ENCODE measurements around the gene SV2B. TPM values are rescaled to one million over a fixed set of nuclear protein-coding genes. Genes with fewer than 3 reads are reported as not detected.

Gene SV2B
- polyA plus RNA-seq, 1 donor (not counting 4 experiments of a cell fraction or from before 2014, with no cell fraction given) = 0.04 TPM

GRCh38 chr15:91329914-91330313 is 229.9 kb downstream of the SV2B start:
- H3K27ac ChIP-seq (ENCODE audit: control insufficient read depth, insufficient read depth, low read length) = no peak overlapping the region
- H3K36me3 ChIP-seq (ENCODE audit: control insufficient read depth in 2 of 2, extremely low read depth in 1 of 2, insufficient read depth in 2 of 2, low read length in 2 of 2) = no peaks in the 10 kb centered on the region
- H2AFZ ChIP-seq (ENCODE audit: control insufficient read depth, low read length) = no peak overlapping the region
- H3K4me2 ChIP-seq (ENCODE audit: control insufficient read depth, extremely low read depth, insufficient read depth, low read depth, low read length) = no peak overlapping the region
- H3K9me1 ChIP-seq (ENCODE audit: control insufficient read depth, extremely low read depth, insufficient read depth, low read length) = no peaks in the 10 kb centered on the region
- dilution Hi-C loops (cut with MboI; ENCODE audit: extremely low pct_ligation_motif_present, low sequenced_read_pairs) = no loop called here
- no peaks in the 10 kb centered on the region for H3K9me3 ChIP-seq (ENCODE audit: control insufficient read depth, low read depth, low read length)
- no peak overlapping the region for H3K9ac ChIP-seq (ENCODE audit: control insufficient read depth, extremely low read depth, insufficient read depth, low read length)
- no peaks in the 10 kb centered on the region for H4K20me1 ChIP-seq (ENCODE audit: control insufficient read depth, extremely low read depth, insufficient read depth, low read length)
- H3K27me3 ChIP-seq (ENCODE audit: control insufficient read depth, extremely low read depth, insufficient read depth, low read length) = no peaks in the 10 kb centered on the region
- H3K4me1 ChIP-seq (ENCODE audit: control insufficient read depth, extremely low read depth, insufficient read depth, low read length) = no peaks in the 10 kb centered on the region
- H3K79me2 ChIP-seq (ENCODE audit: control insufficient read depth, insufficient read depth, low read length) = no peaks in the 10 kb centered on the region
- H3K4me3 ChIP-seq (ENCODE audit: control insufficient read depth in 2 of 3, extremely low read depth in 1 of 3, insufficient read depth in 2 of 3, low read depth in 1 of 3, low read length in 3 of 3) = no peak overlapping the region
- TF ChIP-seq, protein P1, sequence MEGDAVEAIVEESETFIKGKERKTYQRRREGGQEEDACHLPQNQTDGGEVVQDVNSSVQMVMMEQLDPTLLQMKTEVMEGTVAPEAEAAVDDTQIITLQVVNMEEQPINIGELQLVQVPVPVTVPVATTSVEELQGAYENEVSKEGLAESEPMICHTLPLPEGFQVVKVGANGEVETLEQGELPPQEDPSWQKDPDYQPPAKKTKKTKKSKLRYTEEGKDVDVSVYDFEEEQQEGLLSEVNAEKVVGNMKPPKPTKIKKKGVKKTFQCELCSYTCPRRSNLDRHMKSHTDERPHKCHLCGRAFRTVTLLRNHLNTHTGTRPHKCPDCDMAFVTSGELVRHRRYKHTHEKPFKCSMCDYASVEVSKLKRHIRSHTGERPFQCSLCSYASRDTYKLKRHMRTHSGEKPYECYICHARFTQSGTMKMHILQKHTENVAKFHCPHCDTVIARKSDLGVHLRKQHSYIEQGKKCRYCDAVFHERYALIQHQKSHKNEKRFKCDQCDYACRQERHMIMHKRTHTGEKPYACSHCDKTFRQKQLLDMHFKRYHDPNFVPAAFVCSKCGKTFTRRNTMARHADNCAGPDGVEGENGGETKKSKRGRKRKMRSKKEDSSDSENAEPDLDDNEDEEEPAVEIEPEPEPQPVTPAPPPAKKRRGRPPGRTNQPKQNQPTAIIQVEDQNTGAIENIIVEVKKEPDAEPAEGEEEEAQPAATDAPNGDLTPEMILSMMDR (optimal IDR thresholded peaks at IDR 0.05 in 1 of 3, IDR thresholded peaks at IDR 0.05 in 1 of 3, conservative IDR thresholded peaks at IDR 0.05 in 1 of 3; ENCODE audit: extremely low read depth in 1 of 3, insufficient read depth in 2 of 3, low read length in 3 of 3) = no peak
- TF ChIP-seq EZH2 (IDR thresholded peaks at IDR 0.05; ENCODE audit: low read length) = no peak
- DNase-seq (ENCODE audit: low read depth, low spot score) (no peak), FAIRE-seq (no peak)

DNA sequence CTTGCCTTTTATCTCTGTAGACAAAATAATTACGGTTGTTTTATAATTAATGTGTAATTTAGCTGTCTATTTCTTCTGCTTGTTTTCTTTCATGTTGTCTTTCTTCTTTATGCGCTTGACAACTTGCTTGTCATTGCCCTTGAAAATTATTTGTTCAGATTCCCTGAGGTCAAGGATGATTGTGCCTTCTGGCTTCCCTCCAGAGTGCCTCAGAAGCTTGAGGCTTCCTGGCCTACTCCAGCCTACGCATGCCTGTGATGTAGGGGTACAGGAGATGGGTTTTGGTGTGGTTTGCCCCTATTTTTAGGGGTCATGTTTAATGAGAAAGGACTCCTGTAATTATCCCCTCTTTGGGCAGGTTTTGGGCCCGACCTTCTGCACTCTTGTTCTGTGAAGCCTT is 231.5 kb downstream of the SV2B start:
- Histone ChIP-seq H3K9ac (ENCODE audit: control insufficient read depth, extremely low read depth, insufficient read depth, low read length) (no peak overlapping the region), H3K4me1 (ENCODE audit: control insufficient read depth, extremely low read depth, insufficient read depth, low read length) (no peaks in the 10 kb centered on the region), H3K36me3 (ENCODE audit: control insufficient read depth in 2 of 2, extremely low read depth in 1 of 2, insufficient read depth in 2 of 2, low read length in 2 of 2) (no peaks in the 10 kb centered on the region), H3K4me2 (ENCODE audit: control insufficient read depth, extremely low read depth, insufficient read depth, low read depth, low read length) (no peak overlapping the region), H3K9me1 (ENCODE audit: control insufficient read depth, extremely low read depth, insufficient read depth, low read length) (no peaks in the 10 kb centered on the region), H3K27me3 (ENCODE audit: control insufficient read depth, extremely low read depth, insufficient read depth, low read length) (no peaks in the 10 kb centered on the region), H2AFZ (ENCODE audit: control insufficient read depth, low read length) (no peak overlapping the region), H3K4me3 (ENCODE audit: control insufficient read depth in 2 of 3, extremely low read depth in 1 of 3, insufficient read depth in 2 of 3, low read depth in 1 of 3, low read length in 3 of 3) (no peak overlapping the region), H4K20me1 (ENCODE audit: control insufficient read depth, extremely low read depth, insufficient read depth, low read length) (no peaks in the 10 kb centered on the region), H3K27ac (ENCODE audit: control insufficient read depth, insufficient read depth, low read length) (no peak overlapping the region), H3K79me2 (ENCODE audit: control insufficient read depth, insufficient read depth, low read length) (no peaks in the 10 kb centered on the region), H3K9me3 (ENCODE audit: control insufficient read depth, low read depth, low read length) (no peaks in the 10 kb centered on the region)
- dilution Hi-C loops (cut with MboI; ENCODE audit: extremely low pct_ligation_motif_present, low sequenced_read_pairs) = no loop called here
- DNase-seq (ENCODE audit: low read depth, low spot score) (no peak), FAIRE-seq (no peak)
- TF ChIP-seq EZH2 (IDR thresholded peaks at IDR 0.05; ENCODE audit: low read length) = no peak
- TF ChIP-seq, protein P1 (optimal IDR thresholded peaks at IDR 0.05 in 1 of 3, IDR thresholded peaks at IDR 0.05 in 1 of 3, conservative IDR thresholded peaks at IDR 0.05 in 1 of 3; ENCODE audit: extremely low read depth in 1 of 3, insufficient read depth in 2 of 3, low read length in 3 of 3) = no peak
